HCT116 (cell line): Measurements from ENCODE around the gene EMILIN1. TPM values are rescaled to one million over a fixed set of nuclear protein-coding genes. Genes with fewer than 3 reads are reported as not detected.

Source experiments
- ATAC-seq: fragments of 200-7000 bp; cut with Tn5 transposase; 2 replicates; pipeline ENCODE4 v1.9.1; 2020; ENCODE audit warnings: mild to moderate bottlenecking, moderate library complexity
- BruUV-seq: library from RNA; stranded (reverse); fragments of 400-500 nt; replicated peaks from 2 replicates; lab custom pipeline; 2021; lab: Mats Ljungman, UMichigan
- CTCF ChIA-PET: fragments of 300-600 bp; sonication (Branson Sonifier 250); formaldehyde crosslinking; loops from one replicate; lab custom pipeline; 2021; ENCODE audit warnings: antibody characterized with exemption; lab: Charles Lee
- POLR2A ChIA-PET: fragments of 300-600, 350-600 bp; sonication (Branson Sonifier 250); formaldehyde crosslinking; loops from one replicate; lab custom pipeline; 2021; ENCODE audit warnings: antibody characterized with exemption; lab: Charles Lee
- RAD21 ChIA-PET, 2 experiments: fragments of 300-600 bp; sonication (Branson Sonifier 250); formaldehyde crosslinking; loops; one replicate each; lab custom pipeline; 2023; ENCODE audit warnings: low total read pairs in 2 of 2; ENCODE audit not compliant: uncharacterized antibody in 2 of 2, unreplicated experiment in 2 of 2, low non-redundant PET in 1 of 2; lab: Charles Lee
- DNase-seq: peaks from one replicate; pipeline ENCODE4 v3.0.0-alpha.2; 2010; ENCODE audit warnings: low read depth, low spot score
- H2AFZ ChIP-seq: fragments of 200-600 bp; shearing (Covaris generic), sonication (generic); 2 replicates; pipeline ENCODE4 v1.6.1; 2017; ENCODE audit warnings: low read depth, mixed run types, mixed read lengths, antibody characterized with exemption, low read length; ENCODE audit not compliant: poor library complexity, severe bottlenecking
- H3K27ac ChIP-seq: 2 replicates; pipeline ENCODE4 v1.5.1; 2012; ENCODE audit warnings: low read depth, low read length
- H3K27me3 ChIP-seq: fragments of 200-600 bp; sonication (generic); 2 replicates; pipeline ENCODE4 v1.6.1; 2016; ENCODE audit warnings: mixed run types, low read length, mixed read lengths; ENCODE audit not compliant: insufficient read depth
- H3K36me3 ChIP-seq, 2 experiments: fragments of 200-500 bp in 1 of 2; fragments of 200-600 bp in 1 of 2; sonication (Bioruptor generic) in 1 of 2; sonication (generic) in 1 of 2; 2 replicates each; pipeline versions ENCODE4 v1.5.1 to v1.6.1; 2014 to 2016; ENCODE audit warnings: low read length in 2 of 2, inconsistent platforms in 1 of 2, mixed read lengths in 1 of 2, mixed run types in 1 of 2; ENCODE audit not compliant: insufficient read depth in 2 of 2, control insufficient read depth in 1 of 2
- H3K4me1 ChIP-seq, 2 experiments: fragments of 200-600 bp in 1 of 2; sonication (generic) in 1 of 2; 2 replicates each; pipeline versions ENCODE4 v1.5.1 to v1.6.1; 2012 to 2017; ENCODE audit warnings: low read length in 2 of 2, inconsistent platforms in 1 of 2, mild to moderate bottlenecking in 1 of 2, mixed read lengths in 1 of 2, mixed run types in 1 of 2, moderate library complexity in 1 of 2; ENCODE audit not compliant: insufficient read depth in 2 of 2, control insufficient read depth in 1 of 2
- H3K4me2 ChIP-seq: fragments of 200-600 bp; sonication (generic); 2 replicates; pipeline ENCODE4 v1.6.1; 2017; ENCODE audit warnings: mixed run types, low read length, mixed read lengths
- H3K4me3 ChIP-seq, 2 experiments: fragments of 200-600 bp in 1 of 2; sonication (generic) in 1 of 2; replicated peaks in 1 of 2; 2 replicates each; pipeline ENCODE4 v1.5.1; 2011 to 2016; ENCODE audit warnings: low read length in 2 of 2, control low read depth in 1 of 2, low read depth in 1 of 2, mild to moderate bottlenecking in 1 of 2, mixed read lengths in 1 of 2, mixed run types in 1 of 2
- H3K79me2 ChIP-seq: fragments of 200-600 bp; sonication (generic); 2 replicates; pipeline ENCODE4 v1.6.1; 2017; ENCODE audit warnings: mild to moderate bottlenecking, mixed run types, low read length, moderate library complexity, mixed read lengths; ENCODE audit not compliant: insufficient read depth
- H3K9ac ChIP-seq: fragments of 200-600 bp; sonication (generic); 2 replicates; pipeline ENCODE4 v1.6.1; 2016; ENCODE audit warnings: low read length, mixed read lengths
- H3K9me2 ChIP-seq: fragments of 200-600 bp; sonication (generic), shearing (Covaris generic); 2 replicates; pipeline ENCODE4 v1.6.1; 2017; ENCODE audit warnings: mixed run types, mild to moderate bottlenecking, moderate library complexity; ENCODE audit not compliant: insufficient read depth
- H3K9me3 ChIP-seq, 2 experiments: fragments of 200-500 bp in 1 of 2; fragments of 200-600 bp in 1 of 2; sonication (Bioruptor generic) in 1 of 2; sonication (generic) in 1 of 2; 2 replicates each; pipeline ENCODE4 v1.6.1; 2014 to 2017; ENCODE audit warnings: low read length in 2 of 2, mixed read lengths in 2 of 2, inconsistent platforms in 1 of 2, low read depth in 1 of 2, mild to moderate bottlenecking in 1 of 2, mixed run types in 1 of 2, moderate library complexity in 1 of 2; ENCODE audit not compliant: control insufficient read depth in 1 of 2, insufficient read depth in 1 of 2
- H4K20me1 ChIP-seq: fragments of 200-600 bp; sonication (generic), shearing (Covaris generic); 2 replicates; pipeline ENCODE4 v1.6.1; 2017; ENCODE audit warnings: mixed run types, mild to moderate bottlenecking, moderate library complexity; ENCODE audit not compliant: insufficient read depth
- CBX3 ChIP-seq: IDR thresholded peaks from 2 replicates; pipeline ENCODE4 v1.6.1; 2012; ENCODE audit warnings: low read depth
- CEBPB ChIP-seq: IDR thresholded peaks from 2 replicates; pipeline ENCODE4 v1.6.1; 2012; ENCODE audit warnings: low read depth
- ELF1 ChIP-seq: IDR thresholded peaks from 2 replicates; pipeline ENCODE4 v1.6.1; 2012; ENCODE audit warnings: low read depth, borderline replicate concordance
- JUND ChIP-seq: IDR thresholded peaks from 2 replicates; pipeline ENCODE4 v1.6.1; 2012
- POLR2AphosphoS5 ChIP-seq: IDR thresholded peaks from 2 replicates; pipeline ENCODE4 v1.6.1; 2011; ENCODE audit warnings: mild to moderate bottlenecking, low read depth, low read length, moderate library complexity
- RAD21 ChIP-seq: IDR thresholded peaks from 2 replicates; pipeline ENCODE4 v1.6.1; 2012; ENCODE audit warnings: low read depth, mild to moderate bottlenecking
- ZFX ChIP-seq: fragments of 450-650 bp; IDR thresholded peaks from 2 replicates; pipeline ENCODE4 v1.6.1; 2017
- ZNF274 ChIP-seq: fragments of 200-500 bp; sonication (Bioruptor generic); IDR thresholded peaks from 2 replicates; pipeline ENCODE4 v1.6.1; 2014; ENCODE audit warnings: mild to moderate bottlenecking, low read depth, low read length, inconsistent platforms
- intact Hi-C: fragments of 100-400 bp; cut with micrococcal nuclease; formaldehyde crosslinking; loops from 2 replicates; pipeline ENCODE4 v1.10.0; 2022
- total RNA-seq: library from RNA; stranded (reverse); gene quantifications from one replicate; pipeline ENCODE4 v1.2.1, GENCODE V29; 2021; ENCODE audit not compliant: unreplicated experiment
- TF ChIP-seq, protein P1 (sequence below): IDR thresholded peaks from 2 replicates; pipeline ENCODE4 v1.6.1; 2011; ENCODE audit warnings: mild to moderate bottlenecking, low read length, moderate library complexity; ENCODE audit not compliant: insufficient replicate concordance; ENCODE audit errors: extremely low read depth
- TF ChIP-seq, protein P2 (sequence below): IDR thresholded peaks from 2 replicates; pipeline ENCODE4 v1.6.1; 2012
- TF ChIP-seq, protein P3 (sequence below): IDR thresholded peaks from 2 replicates; pipeline ENCODE4 v1.6.1; 2012; ENCODE audit warnings: low read depth
- TF ChIP-seq, protein P4 (sequence below), 3 experiments: fragments of 200-600 bp in 1 of 3; sonication (generic) in 1 of 3; IDR thresholded peaks in 2 of 3; conservative IDR thresholded peaks in 1 of 3; 2 replicates each; pipeline ENCODE4 v1.5.1; 2012 to 2017; ENCODE audit warnings: low read depth in 2 of 3, low read length in 2 of 3, antibody characterized with exemption in 1 of 3, borderline replicate concordance in 1 of 3, control low read depth in 1 of 3, mild to moderate bottlenecking in 1 of 3, mixed read lengths in 1 of 3, mixed run types in 1 of 3, moderate library complexity in 1 of 3; ENCODE audit not compliant: insufficient read depth in 1 of 3
- TF ChIP-seq, protein P5 (sequence below): IDR thresholded peaks from 2 replicates; pipeline ENCODE4 v1.6.1; 2012

EMILIN1 gene
- total RNA-seq, 1 experiment from 2014 or later: 0.59 TPM

DNA sequence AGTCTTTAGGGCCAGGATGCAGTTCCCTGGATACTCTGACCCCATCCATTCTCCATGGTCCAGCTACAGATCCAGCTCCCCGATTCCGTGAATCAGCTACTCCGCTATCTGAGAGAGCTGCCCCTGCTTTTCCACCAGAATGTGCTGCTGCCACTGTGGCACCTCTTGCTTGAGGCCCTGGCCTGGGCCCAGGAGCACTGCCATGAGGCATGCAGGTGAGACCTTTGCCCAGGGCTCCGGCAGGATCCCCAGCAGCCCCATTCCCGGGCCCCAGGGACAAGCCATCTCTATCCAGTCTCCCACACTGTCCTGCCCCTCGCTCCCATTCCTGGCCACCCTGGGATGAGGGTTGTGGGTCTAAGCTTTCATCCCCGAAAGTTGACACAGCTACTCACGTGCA is 38.1 kb upstream of the EMILIN1 start:
- Histone ChIP-seq H3K4me3 (no peak overlapping the region), H3K9me2 (no peaks in the 10 kb centered on the region), H2AFZ (no peak overlapping the region), H3K9me3 (no peaks in the 10 kb centered on the region), H3K79me2 (peaks cover 6% of the 10 kb centered on the region; the same call in 1 of the 2 replicates), H3K27me3 (no peaks in the 10 kb centered on the region), H3K27ac (no peak overlapping the region), H3K4me1 (no peaks in the 10 kb centered on the region), H3K36me3 (peaks cover 35 to 47% of the 10 kb centered on the region in 2 experiments; a peak in 3 of 4 replicates), H3K9ac (no peak overlapping the region), H3K4me2 (no peak overlapping the region), H4K20me1 (peaks cover 5% of the 10 kb centered on the region; the same call in 1 of the 2 replicates)
- intact Hi-C loops: no loop called here
- BruUV-seq: no TSS peak
- ATAC-seq (no peak), DNase-seq (no peak)
- ChIA-PET RAD21 (no interaction called here), CTCF (no interaction called here), POLR2A (no interaction called here)
- TF ChIP-seq, protein P1, sequence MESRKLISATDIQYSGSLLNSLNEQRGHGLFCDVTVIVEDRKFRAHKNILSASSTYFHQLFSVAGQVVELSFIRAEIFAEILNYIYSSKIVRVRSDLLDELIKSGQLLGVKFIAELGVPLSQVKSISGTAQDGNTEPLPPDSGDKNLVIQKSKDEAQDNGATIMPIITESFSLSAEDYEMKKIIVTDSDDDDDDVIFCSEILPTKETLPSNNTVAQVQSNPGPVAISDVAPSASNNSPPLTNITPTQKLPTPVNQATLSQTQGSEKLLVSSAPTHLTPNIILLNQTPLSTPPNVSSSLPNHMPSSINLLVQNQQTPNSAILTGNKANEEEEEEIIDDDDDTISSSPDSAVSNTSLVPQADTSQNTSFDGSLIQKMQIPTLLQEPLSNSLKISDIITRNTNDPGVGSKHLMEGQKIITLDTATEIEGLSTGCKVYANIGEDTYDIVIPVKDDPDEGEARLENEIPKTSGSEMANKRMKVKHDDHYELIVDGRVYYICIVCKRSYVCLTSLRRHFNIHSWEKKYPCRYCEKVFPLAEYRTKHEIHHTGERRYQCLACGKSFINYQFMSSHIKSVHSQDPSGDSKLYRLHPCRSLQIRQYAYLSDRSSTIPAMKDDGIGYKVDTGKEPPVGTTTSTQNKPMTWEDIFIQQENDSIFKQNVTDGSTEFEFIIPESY: no peak

DNA sequence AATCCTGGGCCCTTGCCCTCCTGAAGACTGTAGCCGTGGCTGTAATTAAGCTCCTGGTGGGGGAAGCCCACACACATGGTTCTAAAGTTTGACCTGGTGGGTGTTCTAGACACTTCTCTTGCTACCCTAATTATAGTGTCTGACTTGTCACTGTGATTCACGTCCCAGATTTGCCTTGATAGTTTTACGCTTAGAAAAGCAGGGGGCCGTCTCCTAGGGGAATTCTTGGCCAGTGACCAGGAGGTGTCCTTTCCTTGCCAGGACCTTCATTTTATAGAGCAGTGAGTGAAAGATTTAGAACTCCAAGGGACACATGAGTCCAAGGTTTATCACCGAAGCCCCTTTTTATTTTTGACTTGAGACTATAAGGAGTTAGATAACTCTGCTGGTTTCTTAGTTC is 36.7 kb upstream of the EMILIN1 start:
- Histone ChIP-seq H3K27me3 (no peaks in the 10 kb centered on the region), H3K9me2 (no peaks in the 10 kb centered on the region), H3K79me2 (no peaks in the 10 kb centered on the region), H3K4me1 (no peaks in the 10 kb centered on the region), H2AFZ (no peak overlapping the region), H3K4me3 (no peak overlapping the region), H3K9me3 (no peaks in the 10 kb centered on the region), H3K9ac (no peak overlapping the region), H4K20me1 (peaks cover 5% of the 10 kb centered on the region; the same call in 1 of the 2 replicates), H3K4me2 (no peak overlapping the region), H3K36me3 (peaks cover 24 to 32% of the 10 kb centered on the region in 2 experiments; a peak in 3 of 4 replicates), H3K27ac (no peak overlapping the region)
- intact Hi-C loops: no loop called here
- DNase-seq (no peak), ATAC-seq (no peak)
- CTCF ChIA-PET: no interaction called here
- no TSS peak for BruUV-seq
- RAD21 ChIA-PET: no interaction called here
- POLR2A ChIA-PET: no interaction called here
- TF ChIP-seq ZFX (no peak), ELF1 (no peak), POLR2AphosphoS5 (no peak), JUND (no peak), ZNF274 (no peak), CEBPB (no peak), CBX3 (no peak), RAD21 (no peak)
- TF ChIP-seq, protein P2, sequence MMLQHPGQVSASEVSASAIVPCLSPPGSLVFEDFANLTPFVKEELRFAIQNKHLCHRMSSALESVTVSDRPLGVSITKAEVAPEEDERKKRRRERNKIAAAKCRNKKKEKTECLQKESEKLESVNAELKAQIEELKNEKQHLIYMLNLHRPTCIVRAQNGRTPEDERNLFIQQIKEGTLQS: no peak
- TF ChIP-seq, protein P3, sequence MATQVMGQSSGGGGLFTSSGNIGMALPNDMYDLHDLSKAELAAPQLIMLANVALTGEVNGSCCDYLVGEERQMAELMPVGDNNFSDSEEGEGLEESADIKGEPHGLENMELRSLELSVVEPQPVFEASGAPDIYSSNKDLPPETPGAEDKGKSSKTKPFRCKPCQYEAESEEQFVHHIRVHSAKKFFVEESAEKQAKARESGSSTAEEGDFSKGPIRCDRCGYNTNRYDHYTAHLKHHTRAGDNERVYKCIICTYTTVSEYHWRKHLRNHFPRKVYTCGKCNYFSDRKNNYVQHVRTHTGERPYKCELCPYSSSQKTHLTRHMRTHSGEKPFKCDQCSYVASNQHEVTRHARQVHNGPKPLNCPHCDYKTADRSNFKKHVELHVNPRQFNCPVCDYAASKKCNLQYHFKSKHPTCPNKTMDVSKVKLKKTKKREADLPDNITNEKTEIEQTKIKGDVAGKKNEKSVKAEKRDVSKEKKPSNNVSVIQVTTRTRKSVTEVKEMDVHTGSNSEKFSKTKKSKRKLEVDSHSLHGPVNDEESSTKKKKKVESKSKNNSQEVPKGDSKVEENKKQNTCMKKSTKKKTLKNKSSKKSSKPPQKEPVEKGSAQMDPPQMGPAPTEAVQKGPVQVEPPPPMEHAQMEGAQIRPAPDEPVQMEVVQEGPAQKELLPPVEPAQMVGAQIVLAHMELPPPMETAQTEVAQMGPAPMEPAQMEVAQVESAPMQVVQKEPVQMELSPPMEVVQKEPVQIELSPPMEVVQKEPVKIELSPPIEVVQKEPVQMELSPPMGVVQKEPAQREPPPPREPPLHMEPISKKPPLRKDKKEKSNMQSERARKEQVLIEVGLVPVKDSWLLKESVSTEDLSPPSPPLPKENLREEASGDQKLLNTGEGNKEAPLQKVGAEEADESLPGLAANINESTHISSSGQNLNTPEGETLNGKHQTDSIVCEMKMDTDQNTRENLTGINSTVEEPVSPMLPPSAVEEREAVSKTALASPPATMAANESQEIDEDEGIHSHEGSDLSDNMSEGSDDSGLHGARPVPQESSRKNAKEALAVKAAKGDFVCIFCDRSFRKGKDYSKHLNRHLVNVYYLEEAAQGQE: no peak
- TF ChIP-seq, protein P4, sequence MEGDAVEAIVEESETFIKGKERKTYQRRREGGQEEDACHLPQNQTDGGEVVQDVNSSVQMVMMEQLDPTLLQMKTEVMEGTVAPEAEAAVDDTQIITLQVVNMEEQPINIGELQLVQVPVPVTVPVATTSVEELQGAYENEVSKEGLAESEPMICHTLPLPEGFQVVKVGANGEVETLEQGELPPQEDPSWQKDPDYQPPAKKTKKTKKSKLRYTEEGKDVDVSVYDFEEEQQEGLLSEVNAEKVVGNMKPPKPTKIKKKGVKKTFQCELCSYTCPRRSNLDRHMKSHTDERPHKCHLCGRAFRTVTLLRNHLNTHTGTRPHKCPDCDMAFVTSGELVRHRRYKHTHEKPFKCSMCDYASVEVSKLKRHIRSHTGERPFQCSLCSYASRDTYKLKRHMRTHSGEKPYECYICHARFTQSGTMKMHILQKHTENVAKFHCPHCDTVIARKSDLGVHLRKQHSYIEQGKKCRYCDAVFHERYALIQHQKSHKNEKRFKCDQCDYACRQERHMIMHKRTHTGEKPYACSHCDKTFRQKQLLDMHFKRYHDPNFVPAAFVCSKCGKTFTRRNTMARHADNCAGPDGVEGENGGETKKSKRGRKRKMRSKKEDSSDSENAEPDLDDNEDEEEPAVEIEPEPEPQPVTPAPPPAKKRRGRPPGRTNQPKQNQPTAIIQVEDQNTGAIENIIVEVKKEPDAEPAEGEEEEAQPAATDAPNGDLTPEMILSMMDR (IDR thresholded peaks at IDR 0.05 in 2 of 3, conservative IDR thresholded peaks at IDR 0.05 in 1 of 3; ENCODE audit: borderline replicate concordance in 1 of 3, insufficient read depth in 1 of 3, low read depth in 2 of 3, low read length in 2 of 3): no peak
- TF ChIP-seq, protein P5, sequence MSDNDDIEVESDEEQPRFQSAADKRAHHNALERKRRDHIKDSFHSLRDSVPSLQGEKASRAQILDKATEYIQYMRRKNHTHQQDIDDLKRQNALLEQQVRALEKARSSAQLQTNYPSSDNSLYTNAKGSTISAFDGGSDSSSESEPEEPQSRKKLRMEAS: no peak
